ENCODE data around the gene YY1.
"Not testable (repeated sequence)": the region's sequence is repeated elsewhere in the genome, so short reads cannot be mapped to it uniquely, and the experiment has no call there.

The YY1 gene

DNA sequence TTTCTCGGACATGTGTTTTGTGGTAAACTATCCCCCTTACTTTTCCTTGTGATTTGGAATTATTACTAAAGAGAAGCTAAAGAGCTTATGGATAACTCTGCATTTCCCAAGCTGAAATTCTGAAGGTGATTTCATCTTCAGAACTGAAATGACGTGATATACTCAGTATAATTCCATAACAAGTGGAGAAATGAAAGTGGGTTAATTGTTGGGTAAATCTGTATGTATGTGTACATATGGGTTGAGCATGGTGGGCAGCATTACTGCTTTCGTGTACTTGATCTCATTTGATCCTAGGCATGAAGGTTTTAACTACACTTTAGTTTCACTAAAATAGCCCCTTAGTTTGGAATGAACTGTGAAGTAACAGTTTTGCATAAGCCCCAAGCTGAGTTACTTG lies 4.1 kb downstream of the YY1 start:
- DNase-seq (ENCODE audit: low read depth, low spot score): no peak

DNA sequence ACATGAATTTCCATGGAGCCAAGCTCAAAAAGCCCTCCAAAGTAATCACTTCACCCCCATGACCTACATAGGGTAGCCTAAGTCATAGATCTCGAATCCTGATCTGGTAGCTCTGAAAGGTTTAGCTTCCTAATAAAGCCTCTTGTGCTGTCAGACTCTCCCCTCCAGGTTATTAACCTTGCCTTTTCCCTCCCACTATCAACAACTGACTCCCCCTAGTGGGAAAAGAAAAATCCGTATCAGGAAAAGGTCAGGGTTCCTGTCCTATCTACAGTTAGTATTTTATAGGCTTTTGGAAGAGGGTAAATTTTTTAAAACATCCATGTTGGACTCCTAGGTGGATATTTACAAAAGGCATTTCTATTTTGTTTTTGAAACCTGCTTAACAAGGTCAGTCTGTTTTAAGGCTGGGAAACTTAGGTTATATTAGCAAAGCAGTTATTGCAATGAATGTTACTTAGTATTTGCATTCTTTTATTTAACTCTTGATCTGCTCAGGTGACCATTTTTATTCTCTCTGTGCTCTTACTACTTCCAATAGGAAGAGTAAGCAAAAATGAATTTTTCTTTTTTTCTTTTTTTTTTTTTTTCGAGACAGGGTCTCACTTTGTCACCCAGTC lies 8.0 kb downstream of the YY1 start:
- DNase-seq (ENCODE audit: low read depth, low spot score): no peak

DNA sequence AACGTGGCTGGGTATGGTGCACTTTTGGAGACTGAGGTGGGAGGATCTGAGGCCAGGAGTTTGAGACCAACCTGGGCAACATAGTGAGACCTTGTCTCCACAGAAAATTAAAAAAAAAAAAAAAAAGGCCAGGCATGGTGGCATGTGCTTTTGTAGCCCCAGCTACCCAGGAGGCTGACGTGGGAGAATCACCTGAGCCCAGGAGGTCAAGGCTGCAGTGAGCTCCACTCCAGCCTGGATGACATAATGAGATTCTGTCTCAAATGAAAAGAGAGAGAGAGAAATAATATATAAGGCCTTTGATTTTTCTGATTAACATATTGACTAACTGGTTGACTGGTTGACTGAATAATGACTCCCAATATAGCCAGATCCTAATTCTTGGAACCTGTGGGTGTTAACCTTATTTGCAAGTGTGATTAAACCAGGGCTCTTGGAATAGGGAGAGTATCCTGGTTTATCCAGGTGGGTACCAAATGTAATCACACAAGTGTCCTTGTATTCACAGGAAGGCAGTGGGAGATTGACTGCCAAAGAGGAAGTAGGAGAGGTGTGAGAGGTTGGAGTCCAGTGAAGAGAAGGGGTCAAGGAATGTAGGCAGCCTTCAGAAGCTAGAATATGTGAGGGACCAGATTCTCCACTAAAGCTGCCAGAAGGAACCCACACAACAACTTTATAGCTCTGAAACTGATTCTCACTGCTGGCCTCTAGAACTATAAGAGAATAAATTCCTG lies 12.0 kb downstream of the YY1 start:
- DNase-seq (ENCODE audit: low read depth, low spot score): no peak

- no peak for DNase-seq (ENCODE audit: low read depth, low spot score)
These were observed 13.7 kb downstream of the YY1 start for GRCh38 chr14:100252684-100253083.

- DNase-seq (ENCODE audit: low read depth, low spot score): no peak
These were observed 17.5 kb downstream of the YY1 start for GRCh38 chr14:100256339-100256895.

- no peak for DNase-seq (ENCODE audit: low read depth, low spot score)
These were observed 22.7 kb downstream of the YY1 start for GRCh38 chr14:100261621-100262020.

- no peak for DNase-seq (ENCODE audit: low read depth, low spot score)
These were observed 23.6 kb downstream of the YY1 start for GRCh38 chr14:100262545-100262944.

DNA sequence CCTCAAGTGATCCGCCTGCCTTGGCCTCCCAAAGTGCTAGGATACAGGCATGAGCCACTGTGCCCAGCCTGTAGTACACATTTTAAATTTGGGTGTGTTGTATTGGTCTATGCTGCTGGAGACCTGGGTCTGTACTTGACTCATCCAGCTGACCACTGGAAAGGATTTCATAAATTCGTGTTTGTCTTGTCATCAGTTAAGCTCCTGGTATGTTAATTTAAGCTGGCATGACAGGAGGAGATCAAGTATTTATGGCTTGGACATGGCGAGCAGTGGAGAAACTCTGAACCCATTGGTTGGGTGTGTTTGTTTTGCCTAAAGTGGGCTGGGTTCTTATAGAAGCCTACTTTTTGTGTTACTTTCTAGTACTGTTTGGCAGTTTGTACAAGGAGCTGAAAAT lies 24.2 kb downstream of the YY1 start:
- no peak for DNase-seq (ENCODE audit: low read depth, low spot score)

GRCh38 chr14:100267990-100268389 lies 29.0 kb downstream of the YY1 start:
- no peak for DNase-seq (ENCODE audit: low read depth, low spot score)

GRCh38 chr14:100268591-100269207 lies 29.8 kb downstream of the YY1 start:
- DNase-seq (ENCODE audit: low read depth, low spot score): no peak

GRCh38 chr14:100271247-100271939 lies 32.4 kb downstream of the YY1 start:
- no peak for DNase-seq (ENCODE audit: low read depth, low spot score)

GRCh38 chr14:100274250-100274649 lies 35.3 kb downstream of the YY1 start:
- no peak for DNase-seq (ENCODE audit: low read depth, low spot score)

- DNase-seq (ENCODE audit: low read depth, low spot score): no peak
These were observed 36.3 kb downstream of the YY1 start for GRCh38 chr14:100275214-100275613.

DNA sequence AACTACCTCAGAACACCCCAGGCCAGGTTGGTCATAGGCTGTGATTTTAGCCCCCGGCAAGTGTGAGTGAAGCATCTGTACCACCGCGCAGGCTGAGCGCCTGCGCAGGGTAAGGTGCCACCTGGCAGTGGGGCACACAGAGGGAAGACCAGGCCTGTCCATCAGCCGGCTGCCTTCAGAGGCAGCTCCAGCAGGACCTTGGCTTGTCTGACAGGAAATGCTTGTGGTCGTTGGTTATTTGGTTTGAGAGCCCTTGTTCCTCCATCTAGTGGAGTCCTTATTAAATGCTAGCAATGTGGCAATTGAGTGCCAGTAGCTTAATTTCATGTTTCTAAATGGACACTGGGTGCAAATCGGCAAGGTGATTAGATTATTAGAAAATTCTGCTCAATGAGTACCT lies 39.8 kb downstream of the YY1 start:
- no peak for DNase-seq (ENCODE audit: low read depth, low spot score)

DNA sequence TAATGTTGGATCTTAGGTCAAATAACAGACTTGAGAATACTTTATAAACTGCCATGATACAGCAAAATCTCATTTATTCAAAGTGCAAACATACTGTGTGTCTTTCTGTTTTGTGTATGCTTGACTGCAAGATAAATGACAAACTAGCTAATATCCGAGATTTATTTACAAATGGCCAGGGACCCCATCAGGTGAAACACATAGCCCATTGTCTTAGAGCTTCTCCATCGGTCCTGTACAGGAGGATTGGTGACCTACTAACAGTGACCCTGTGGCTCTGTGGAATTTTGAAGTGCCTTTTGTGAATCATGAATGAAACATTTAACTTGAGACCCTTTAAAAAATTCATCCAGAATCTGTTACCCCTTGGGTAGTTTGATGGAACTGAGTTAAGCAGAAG lies 40.2 kb downstream of the YY1 start:
- no peak for DNase-seq (ENCODE audit: low read depth, low spot score)

GRCh38 chr14:100279563-100279962 lies 40.6 kb downstream of the YY1 start:
- DNase-seq (ENCODE audit: low read depth, low spot score): no peak

- no peak for DNase-seq (ENCODE audit: low read depth, low spot score)
These were observed 42.5 kb downstream of the YY1 start for GRCh38 chr14:100281286-100282082.

GRCh38 chr14:100282083-100282350 lies 43.1 kb downstream of the YY1 start:
- no peak for DNase-seq (ENCODE audit: low read depth, low spot score)

- no peak for DNase-seq (ENCODE audit: low read depth, low spot score)
These were observed 43.9 kb downstream of the YY1 start for GRCh38 chr14:100282766-100283419.

DNA sequence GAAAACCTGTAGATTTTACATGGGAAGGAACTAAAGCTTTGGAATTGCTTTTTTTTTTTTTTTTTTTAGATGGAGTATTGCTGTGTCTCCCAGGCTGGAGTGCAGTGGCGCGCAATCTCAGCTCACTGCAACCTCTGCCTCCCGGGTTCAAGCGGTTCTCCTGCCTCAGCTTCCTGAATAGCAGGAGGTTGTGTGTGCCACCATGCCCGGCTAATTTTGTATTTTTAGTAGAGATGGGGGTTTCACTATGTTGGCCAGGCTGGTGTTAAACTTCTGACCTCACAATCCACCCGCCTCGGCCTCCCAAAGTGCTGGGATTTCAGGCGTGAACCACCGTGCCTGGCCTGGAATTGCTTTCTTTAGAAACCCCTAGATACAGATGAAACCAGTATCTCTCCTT lies 44.5 kb downstream of the YY1 start:
- not testable (repeated sequence) for DNase-seq (ENCODE audit: low read depth, low spot score)
